Activated naive CD8-positive, alpha-beta T cell treated with anti-CD3 and anti-CD28 coated beads, Interleukin-2, amount 50 U/mL, for 16 hours (primary cell): ENCODE data around the gene PHACTR4.
"Not testable (repeated sequence)": the region's sequence is repeated elsewhere in the genome, so short reads cannot be mapped to it uniquely, and the experiment has no call there.

Experiments
- DNase-seq: peaks from one replicate; pipeline ENCODE4 v3.0.0-alpha.2; 2020; ENCODE audit warnings: low read depth, low spot score

PHACTR4 gene

GRCh38 chr1:28494737-28495136, 125.2 kb downstream of the PHACTR4 start:
- no peak for DNase-seq

DNA sequence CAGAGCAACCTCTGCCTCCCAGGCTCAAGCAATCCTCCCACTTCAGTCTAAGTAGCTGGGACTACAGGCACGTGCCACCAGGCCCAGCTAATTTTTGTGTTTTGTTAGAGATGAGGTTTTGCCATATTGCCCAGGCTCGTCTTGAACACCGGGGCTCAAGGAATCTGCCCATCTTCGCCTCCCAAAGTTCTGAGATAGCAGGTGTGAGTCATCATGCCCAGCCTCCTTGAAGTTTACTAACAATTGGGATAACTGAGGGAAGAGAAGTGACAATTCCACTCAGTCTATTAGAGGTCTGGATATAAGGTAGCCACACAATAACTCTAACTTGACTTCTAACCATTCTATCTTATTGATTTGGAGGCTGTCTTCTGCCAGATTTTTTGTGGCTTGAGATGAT, 130.0 kb downstream of the PHACTR4 start:
- no peak for DNase-seq

GRCh38 chr1:28501925-28502324, 132.4 kb downstream of the PHACTR4 start:
- DNase-seq, result no peak

GRCh38 chr1:28503117-28503516, 133.6 kb downstream of the PHACTR4 start:
- no peak for DNase-seq

DNA sequence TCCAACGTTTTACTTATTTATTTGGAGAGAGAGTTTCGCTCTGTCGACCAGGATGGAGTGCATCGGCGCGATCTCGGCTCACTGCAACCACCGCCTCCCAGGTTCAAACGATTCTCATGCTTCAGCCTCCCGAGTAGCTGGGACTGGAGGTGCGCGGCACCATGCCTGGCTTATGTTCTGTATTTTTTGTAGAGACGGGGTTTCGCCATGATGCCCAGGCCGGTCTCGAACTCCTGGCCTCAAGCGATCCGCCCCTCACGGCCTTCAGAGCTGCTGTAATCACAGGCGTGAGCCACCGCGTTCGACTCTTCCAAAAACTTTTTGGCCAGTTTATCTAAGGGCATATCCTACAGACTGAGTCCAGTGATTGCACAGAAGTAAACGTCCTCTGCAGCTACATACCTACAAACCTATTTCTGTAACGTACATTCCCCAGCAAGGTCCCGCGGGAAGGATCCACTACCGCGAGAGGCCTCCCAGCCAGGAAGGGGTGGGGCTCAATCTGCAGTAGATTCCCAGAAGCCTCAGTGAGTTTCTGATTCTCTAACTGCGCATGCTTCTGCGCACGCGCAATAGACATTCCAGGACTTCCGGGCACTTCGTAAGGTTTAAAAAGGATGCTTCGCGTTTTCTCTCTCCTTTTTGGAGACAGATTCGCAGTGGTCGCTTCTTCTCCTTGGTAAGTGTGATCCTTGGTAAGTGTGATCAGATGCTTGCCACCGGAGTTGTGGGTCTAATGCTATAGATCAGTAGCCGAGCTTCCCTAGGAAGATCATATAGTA, 136.1 kb downstream of the PHACTR4 start, which contains the start of gene RCC1:
Gene RCC1 (plus strand): TSS at position 638 of the 782 bp plus-strand sequence. CDS start 23,824 bp downstream, outside the sequence.
- DNase-seq, result peak; percentile 88

DNA sequence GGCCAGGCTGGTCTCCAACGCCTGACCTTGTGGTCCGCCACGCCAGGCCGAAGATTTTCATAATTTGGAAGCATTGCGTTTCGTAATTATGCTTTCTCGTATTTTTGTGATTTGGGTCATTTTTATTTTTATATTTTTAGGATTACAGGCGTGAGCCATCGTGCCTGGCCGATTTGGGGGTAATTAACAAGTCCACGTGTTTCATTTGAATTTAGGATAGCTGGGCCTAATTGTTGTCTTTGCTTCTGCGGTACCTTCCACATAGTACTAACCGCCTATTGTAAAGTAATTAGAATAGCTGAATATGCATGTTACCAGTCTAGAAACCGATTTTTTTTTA, 137.3 kb downstream of the PHACTR4 start:
- no peak for DNase-seq

GRCh38 chr1:28507247-28507645, 137.7 kb downstream of the PHACTR4 start:
- DNase-seq, result no peak

- DNase-seq, result no peak
Measured at GRCh38 chr1:28507646-28508434, 138.3 kb downstream of the PHACTR4 start.

GRCh38 chr1:28508435-28508754, 138.9 kb downstream of the PHACTR4 start:
- DNase-seq, result no peak

DNA sequence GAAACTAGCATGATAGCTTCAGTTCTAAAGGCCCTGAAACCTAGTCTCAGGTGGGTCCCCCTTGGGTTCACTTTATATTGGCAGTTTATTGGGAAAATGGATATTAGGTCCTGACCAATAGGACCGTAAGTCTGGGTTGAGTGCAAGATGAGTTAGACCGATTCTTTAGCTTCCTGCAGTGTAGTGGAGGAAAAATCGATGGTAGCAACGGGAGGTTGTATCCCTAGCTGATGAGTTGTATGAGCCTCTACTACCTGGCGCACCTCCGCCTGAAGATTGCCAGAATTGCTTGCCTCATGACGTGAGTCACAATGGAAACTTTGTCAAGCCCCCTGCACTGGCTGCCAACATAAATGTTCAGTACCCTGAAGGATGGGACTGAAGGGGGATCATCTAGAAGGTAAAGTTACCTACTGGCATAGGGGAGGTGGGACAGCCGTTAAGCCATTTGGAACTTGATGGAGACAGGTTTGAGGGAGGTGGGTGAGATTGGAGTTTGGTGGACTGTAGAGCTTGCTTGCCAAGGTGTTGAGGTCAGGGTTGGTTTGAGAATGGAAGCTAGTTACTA, 140.2 kb downstream of the PHACTR4 start:
- no peak for DNase-seq

DNA sequence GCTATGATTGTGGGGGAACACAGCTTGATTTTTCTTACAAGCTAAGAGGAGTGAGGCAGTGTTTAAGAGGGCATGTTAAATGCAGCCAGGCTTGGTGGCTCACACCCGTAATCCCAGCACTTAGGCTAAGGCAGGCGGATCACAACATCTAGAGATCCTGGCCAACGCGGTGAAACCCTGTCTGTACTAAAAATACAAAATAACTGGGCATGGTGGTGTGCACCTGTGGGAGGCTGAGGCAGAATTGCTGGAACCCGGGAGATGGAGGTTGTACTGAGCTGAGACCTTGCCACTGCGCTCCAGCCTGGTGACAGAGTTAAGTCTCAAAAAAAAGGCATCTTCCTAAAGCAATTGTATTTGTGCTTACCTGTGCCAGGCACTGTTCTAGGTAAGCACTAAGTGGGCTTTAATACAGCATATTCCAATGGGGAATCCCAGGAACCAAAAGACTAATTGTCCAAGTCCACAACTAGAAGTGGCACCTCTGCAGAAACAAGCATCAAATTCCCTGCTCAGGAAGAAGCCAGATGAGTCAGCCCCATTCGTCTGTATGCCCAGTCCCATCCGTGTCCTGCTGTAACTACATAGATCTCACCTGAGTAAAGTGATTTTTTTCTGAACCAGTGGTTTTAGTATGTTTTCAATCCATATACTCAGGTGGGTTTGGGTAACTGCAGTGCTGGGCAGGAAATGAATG, 140.9 kb downstream of the PHACTR4 start:
- no peak for DNase-seq

DNA sequence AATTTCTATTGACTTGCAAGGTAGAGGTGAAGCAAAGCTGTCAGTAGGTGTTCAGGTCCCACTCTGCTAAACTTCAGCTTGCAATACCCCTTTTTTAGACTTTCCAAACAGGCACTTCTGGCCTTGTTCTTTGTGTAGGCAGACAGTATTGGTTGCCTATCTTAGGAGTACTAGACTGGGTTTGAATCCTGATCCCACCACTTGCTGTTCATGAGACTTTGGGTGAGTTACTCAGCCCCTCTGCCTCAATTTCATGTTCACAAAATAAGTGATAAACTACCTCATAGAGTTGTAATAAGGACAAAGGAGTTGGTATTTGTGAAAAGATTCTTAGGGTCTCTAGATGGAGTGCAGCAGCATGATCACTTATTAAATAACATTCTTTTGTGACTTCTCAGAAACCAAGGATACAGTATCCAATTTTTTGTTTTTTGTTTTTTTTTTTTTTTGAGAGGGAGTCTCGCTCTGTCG, 141.5 kb downstream of the PHACTR4 start:
- DNase-seq, result no peak

- DNase-seq, result no peak
Measured at GRCh38 chr1:28512058-28512611, 142.6 kb downstream of the PHACTR4 start.

DNA sequence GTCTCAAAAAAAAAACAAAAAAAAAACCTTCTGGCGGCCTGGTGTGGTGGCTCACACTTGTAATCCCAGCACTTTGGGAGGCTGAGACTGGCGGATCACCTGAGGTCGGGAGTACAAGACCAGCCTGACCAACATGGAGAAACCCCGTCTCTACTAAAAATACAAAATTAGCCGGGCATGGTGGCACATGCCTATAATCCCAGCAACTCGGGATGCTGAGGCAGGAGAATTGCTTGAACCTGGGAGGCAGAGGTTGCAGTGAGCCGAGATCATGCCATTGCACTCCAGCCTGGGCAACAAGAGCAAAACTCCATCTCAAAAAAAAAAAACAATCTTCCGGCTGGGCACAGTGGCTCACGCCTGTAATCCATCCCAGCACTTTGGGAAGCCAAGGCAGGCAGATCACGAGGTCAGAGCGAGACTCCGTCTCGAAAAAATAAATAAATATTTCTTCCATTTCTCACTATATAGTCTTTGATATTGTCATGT, 144.9 kb downstream of the PHACTR4 start:
- DNase-seq, result not testable (repeated sequence)

GRCh38 chr1:28516518-28516956, 147.0 kb downstream of the PHACTR4 start:
- DNase-seq, result no peak

- no peak for DNase-seq
Measured at GRCh38 chr1:28517649-28517999, 148.1 kb downstream of the PHACTR4 start.

DNA sequence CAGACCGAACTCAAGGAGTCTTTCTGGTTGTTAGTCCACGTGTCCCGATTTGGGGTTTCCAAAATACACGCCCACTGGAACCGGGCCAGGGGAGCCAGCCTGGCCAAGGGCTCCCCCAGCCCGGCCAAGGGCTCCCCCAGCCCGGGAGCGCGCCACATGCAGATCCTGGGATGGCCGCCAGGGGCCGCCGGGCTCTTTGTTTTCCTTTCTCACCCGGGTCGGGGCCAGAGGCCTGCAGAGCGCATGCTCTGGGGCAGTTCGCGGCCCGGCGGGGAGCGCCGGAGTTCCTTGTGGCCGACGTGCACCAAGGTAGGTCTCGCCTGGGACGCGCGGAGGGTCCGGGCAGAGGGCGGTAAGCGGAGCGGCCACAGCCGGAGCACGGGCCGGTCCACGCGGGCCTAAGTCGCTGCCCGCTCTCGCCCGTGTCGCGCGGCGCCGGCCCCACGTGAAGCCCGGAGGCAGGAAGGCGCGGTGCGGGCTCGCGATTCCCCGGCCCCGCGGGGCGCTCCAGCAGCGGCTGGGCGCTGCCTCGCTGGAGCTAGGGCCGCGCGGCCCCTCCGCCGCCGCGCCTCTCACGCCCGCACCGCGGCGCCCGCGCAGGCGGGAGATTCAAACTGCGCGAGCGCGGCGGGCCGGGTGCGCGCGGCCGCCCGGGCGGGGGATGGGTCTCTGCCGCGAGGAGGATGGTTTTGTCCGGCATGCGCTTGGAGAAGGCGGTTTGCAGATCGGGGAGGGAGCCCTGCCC, 148.6 kb downstream of the PHACTR4 start:
- DNase-seq, result peak; percentile 80

DNA sequence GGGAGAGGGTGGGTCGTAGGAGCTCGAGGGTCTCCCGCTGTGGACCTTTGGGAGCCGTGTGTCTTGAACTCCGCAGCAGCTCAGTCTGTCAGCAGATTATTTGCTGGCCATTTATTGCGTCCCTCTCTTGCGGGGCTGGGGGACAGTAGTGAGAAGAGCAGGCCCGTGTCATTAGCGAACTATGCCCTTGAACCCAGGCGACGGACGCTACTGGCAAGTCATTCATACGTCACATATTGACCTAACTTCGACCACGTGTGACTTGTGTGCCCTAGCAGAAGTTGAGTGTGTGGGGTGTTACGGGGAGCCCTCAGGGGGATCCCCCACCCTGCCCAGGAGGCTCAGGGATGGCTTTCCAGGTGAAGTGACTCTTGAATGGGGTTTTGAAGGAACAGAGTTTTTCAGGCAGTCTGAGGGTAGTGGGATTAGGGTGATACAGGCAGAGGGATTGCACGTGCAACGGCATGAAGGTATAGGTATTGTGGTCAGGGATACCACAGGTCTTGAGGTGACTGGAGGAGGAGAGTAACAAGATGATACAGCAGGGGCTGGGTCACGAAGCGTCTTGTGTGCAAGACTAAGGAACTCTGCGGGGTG, 149.3 kb downstream of the PHACTR4 start:
- DNase-seq, result no peak

- no peak for DNase-seq
Measured at GRCh38 chr1:28519946-28520725, 150.6 kb downstream of the PHACTR4 start.

GRCh38 chr1:28520796-28521195, 151.3 kb downstream of the PHACTR4 start:
- not testable (repeated sequence) for DNase-seq
